Epithelial cell of proximal tubule (primary cell): ENCODE measurements around the gene COMT. TPM values are rescaled to one million over a fixed set of nuclear protein-coding genes. Genes with fewer than 3 reads are reported as not detected.

Experiments used
- DNase-seq: peaks from one replicate; pipeline ENCODE4 v3.0.0-alpha.2; 2011; ENCODE audit warnings: low read depth
- H3K4me3 ChIP-seq: 2 replicates; pipeline ENCODE4 v1.5.1; 2011; ENCODE audit warnings: low read depth, mild to moderate bottlenecking, low read length
- total RNA-seq: library from RNA; depleted of rRNA; stranded (reverse); fragments of >200 nt; gene quantifications from 2 replicates; pipeline ENCODE4 v1.2.3, GENCODE V29; 2015
- TF ChIP-seq, protein P1 (sequence below): conservative IDR thresholded peaks from 2 replicates; pipeline ENCODE4 v1.5.1; 2012; ENCODE audit warnings: low read depth, mild to moderate bottlenecking, low read length

Gene COMT
- total RNA-seq, 1 donor from 2014 or later: 272 TPM

DNA sequence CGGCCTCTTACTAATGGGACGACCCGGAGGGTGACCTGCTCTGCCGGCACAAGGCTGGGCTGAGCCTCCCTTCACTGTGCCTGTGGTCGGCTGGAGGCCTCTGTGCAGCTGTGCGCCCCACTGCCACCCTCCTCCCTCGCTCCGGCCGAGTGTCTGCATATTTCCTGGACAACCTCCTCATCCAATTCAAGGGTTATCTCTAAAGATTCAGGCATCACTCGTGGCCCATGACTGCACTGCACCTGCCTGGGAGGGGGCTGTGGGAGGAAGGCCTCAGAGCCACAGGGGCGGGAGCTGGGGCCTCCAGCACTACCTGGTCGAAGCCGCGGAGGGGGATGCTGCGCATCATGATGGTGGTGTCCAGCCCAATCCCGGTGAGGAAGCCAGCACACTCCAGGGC lies 43.8 kb upstream of the COMT start:
- no peak for DNase-seq
- H3K4me3 ChIP-seq: no peak overlapping the region
- TF ChIP-seq, protein P1, sequence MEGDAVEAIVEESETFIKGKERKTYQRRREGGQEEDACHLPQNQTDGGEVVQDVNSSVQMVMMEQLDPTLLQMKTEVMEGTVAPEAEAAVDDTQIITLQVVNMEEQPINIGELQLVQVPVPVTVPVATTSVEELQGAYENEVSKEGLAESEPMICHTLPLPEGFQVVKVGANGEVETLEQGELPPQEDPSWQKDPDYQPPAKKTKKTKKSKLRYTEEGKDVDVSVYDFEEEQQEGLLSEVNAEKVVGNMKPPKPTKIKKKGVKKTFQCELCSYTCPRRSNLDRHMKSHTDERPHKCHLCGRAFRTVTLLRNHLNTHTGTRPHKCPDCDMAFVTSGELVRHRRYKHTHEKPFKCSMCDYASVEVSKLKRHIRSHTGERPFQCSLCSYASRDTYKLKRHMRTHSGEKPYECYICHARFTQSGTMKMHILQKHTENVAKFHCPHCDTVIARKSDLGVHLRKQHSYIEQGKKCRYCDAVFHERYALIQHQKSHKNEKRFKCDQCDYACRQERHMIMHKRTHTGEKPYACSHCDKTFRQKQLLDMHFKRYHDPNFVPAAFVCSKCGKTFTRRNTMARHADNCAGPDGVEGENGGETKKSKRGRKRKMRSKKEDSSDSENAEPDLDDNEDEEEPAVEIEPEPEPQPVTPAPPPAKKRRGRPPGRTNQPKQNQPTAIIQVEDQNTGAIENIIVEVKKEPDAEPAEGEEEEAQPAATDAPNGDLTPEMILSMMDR: no peak

DNA sequence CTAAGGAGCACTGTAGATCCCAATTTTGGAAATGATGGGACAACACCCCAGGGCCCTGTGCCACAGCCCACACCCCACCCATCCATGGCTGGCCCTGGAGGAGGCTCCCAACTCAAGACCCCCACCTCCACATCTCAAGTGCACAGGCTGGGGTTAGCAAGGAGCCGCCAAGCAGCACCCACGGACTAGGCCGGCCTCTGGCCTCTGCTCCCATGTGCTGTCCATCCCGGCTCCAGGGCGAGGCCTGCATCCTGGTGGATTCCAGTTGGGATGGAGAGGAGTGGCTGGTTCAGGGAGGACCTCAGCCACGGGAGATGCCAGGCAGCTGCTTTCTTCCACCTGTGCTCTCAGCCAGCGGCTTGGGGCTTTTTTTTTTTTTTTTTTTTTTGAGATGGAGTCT lies 43.4 kb upstream of the COMT start:
- no peak for DNase-seq
- no peak overlapping the region for H3K4me3 ChIP-seq
- TF ChIP-seq, protein P1: no peak

DNA sequence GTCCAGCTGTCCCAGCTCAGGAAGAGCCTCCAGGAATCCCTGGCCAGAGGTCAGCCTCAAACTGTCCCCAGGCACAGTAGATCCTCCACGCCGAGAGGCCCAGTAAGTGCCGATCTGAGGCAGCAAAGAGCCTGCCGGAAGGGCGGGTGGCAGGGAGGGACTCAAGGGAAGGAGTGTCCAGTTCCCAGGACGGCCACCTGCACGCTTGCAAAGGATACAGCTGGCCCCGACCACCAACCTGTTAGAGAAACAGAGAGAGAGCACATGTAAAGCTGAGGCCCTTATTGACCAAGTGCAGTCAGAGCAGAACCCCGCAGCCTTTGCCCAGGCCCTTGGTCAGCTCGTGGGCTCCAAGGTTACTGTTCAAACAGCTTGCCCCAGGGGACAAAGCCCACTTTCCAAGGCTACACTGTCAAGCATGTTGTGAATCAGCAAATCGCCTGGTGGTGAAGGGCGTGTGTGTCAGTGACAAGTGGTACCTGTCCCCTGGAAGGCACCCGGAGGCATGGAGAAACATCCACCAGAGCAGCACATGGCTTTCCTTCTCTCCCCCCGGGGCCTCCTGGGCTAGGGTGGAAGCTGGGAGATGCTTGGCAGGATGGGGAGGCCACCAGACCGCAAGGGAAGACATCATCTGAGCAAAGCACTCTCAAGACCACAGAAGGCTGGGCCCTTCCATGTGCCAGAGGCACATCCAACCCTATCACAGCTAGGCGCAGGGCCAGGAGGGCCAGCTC lies 42.6 kb upstream of the COMT start:
- TF ChIP-seq, protein P1: no peak
- no peak overlapping the region for H3K4me3 ChIP-seq
- DNase-seq: no peak

DNA sequence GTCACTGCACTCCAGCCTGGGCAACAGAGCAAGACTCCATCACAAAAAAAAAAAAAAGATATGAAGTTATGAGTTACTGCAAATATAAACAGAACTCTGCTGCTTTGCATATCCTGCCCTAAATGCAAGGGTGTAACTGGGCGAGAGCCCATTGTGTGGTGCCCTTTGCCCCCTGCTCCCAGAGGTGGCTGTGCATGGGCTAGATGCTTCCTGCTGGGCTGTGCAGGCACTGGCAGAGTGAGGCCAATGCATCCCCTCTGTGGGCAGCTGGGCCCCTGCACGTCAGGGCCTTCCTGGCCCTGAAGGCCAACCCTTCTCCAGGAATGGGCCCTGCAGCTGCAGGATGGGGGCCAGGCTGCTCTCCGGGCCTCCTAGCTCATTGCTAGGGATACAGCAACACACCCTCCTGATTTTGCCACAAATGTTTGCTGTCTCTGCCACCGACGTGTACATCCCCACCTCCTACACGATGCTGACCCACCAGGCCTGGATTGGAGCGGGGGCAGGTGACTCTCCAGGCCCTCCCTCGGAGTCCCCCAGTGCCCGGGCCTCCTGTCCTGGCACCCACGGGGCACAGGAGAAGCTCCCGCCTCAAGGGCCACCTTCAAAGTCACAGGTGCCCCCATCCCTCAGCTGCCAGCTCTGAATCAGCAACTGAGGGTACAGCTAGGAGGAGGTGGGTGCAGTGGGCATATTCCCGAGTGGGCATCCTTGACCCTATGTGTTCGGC lies 40.7 kb upstream of the COMT start:
- TF ChIP-seq, protein P1: no peak
- DNase-seq: no peak

DNA sequence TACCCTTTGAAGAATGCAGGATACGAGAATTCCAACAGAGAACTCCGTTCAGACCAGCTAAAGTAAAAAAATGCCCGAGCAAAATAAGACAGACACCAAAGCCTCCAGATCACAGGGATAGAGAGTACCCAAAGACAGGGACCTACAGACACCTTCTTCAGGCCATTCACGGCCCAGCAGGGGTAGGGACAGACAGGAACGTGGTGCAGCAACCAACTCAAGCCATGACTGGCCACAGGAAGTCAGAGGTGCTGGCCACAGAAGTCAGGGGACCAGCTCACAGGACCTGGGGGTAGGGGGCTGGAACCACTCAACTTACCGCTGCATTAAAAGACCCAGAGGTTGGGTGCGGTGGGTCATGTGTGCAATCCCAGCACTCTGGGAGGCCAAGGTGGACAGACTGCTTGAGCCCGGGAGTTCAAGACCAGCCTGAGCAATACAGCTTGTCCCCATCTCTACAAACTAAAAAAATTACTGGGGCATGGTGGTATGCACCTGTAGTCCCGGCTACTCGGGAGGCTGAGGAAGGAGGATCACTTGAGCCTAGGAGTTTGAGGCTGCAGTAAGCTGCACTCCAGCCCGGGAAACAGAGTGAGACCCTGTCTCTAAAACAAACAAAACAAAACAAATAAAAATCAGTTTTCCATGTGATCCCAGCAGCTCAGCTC lies 39.9 kb upstream of the COMT start:
- no peak overlapping the region for H3K4me3 ChIP-seq
- no peak for DNase-seq
- TF ChIP-seq, protein P1: no peak

More for the DNA sequence above, 40.7 kb upstream of the COMT start:
- no peak overlapping the region for H3K4me3 ChIP-seq

DNA sequence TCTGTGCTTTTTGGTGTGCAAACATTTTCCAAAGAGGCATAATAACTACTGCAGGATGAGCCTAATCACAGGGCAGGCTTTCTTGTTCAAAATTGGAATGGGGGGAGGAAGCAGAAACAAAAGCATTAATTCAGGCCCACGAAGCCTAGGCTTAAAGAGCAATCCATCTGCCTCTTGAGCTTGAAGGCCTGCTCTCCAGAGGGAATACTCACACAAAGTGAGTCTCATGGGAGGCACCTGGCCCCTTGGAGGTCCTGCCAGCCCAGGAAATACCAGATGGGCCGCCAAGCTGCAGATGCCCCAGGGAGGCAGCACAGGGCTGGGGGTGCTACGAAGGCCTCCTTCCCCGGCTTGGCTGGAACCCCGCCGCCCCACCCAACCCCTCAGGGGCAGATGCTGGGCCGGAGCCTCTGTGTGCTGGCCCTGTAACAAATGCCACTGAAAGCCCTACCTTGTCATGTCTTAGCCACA lies 39.3 kb upstream of the COMT start:
- no peak overlapping the region for H3K4me3 ChIP-seq
- DNase-seq: no peak
- TF ChIP-seq, protein P1: no peak
